HS-27A (cell line): ENCODE measurements around the gene PIGT.

Experiments
- DNase-seq: peaks from one replicate; pipeline ENCODE4 v3.0.0-alpha.2; 2012; ENCODE audit warnings: low read depth, missing footprints

The PIGT gene

GRCh38 chr20:45415822-45416637 is at the start of gene PIGT:
TSS of gene PIGT (plus strand) at chr20:45416141. CDS start at chr20:45416157, 16 bp downstream.
- peak; percentile 66 for DNase-seq

GRCh38 chr20:45366192-45366591 is 49.7 kb upstream of the PIGT start:
- DNase-seq = no peak

- DNase-seq = no peak
These were observed 49.3 kb upstream of the PIGT start for GRCh38 chr20:45366631-45367030.

GRCh38 chr20:45367126-45367525 is 48.8 kb upstream of the PIGT start:
- DNase-seq = no peak

- DNase-seq = no peak
These were observed 47.5 kb upstream of the PIGT start for GRCh38 chr20:45368221-45368980.

GRCh38 chr20:45370571-45371160 is 45.3 kb upstream of the PIGT start:
- DNase-seq = no peak

GRCh38 chr20:45372241-45372640 is 43.7 kb upstream of the PIGT start:
- no peak for DNase-seq

GRCh38 chr20:45372646-45373352 is 43.1 kb upstream of the PIGT start:
- DNase-seq = no peak

- DNase-seq = no peak
These were observed 42.4 kb upstream of the PIGT start for GRCh38 chr20:45373353-45374100.

GRCh38 chr20:45374101-45374467 is 41.9 kb upstream of the PIGT start:
- DNase-seq = no peak

GRCh38 chr20:45374966-45375365 is 41.0 kb upstream of the PIGT start:
- no peak for DNase-seq

GRCh38 chr20:45377269-45377668 is 38.7 kb upstream of the PIGT start:
- no peak for DNase-seq

GRCh38 chr20:45378191-45378590 is 37.8 kb upstream of the PIGT start, which contains the start of gene TP53TG5:
TSS of gene TP53TG5 (minus strand) at chr20:45378325. CDS start at chr20:45378236, 89 bp downstream.
- DNase-seq = no peak

- DNase-seq = no peak
These were observed 28.7 kb upstream of the PIGT start for GRCh38 chr20:45387274-45387673.

- no peak for DNase-seq
These were observed 25.0 kb upstream of the PIGT start for GRCh38 chr20:45390931-45391330.

GRCh38 chr20:45391559-45391958 is 24.4 kb upstream of the PIGT start:
- no peak for DNase-seq

- DNase-seq = no peak
These were observed 23.2 kb upstream of the PIGT start for GRCh38 chr20:45392733-45393132.

- no peak for DNase-seq
These were observed 21.5 kb upstream of the PIGT start for GRCh38 chr20:45394221-45395113.

GRCh38 chr20:45395114-45395415 is 20.9 kb upstream of the PIGT start:
- no peak for DNase-seq

- no peak for DNase-seq
These were observed 16.9 kb upstream of the PIGT start for GRCh38 chr20:45399018-45399417.
